RWPE1 (cell line): ENCODE measurements around the gene SHBG.

ENCODE experiments used
- CTCF ChIA-PET: fragments of 350-600 bp; sonication (Branson Sonifier 250); formaldehyde crosslinking; extraction: SDS; loops from one replicate; lab custom pipeline; 2021; lab: Yijun Ruan, JAX
- POLR2A ChIA-PET: fragments of 400-600 bp; formaldehyde crosslinking; extraction: SDS; loops from one replicate; lab custom pipeline; 2020; ENCODE audit warnings: antibody characterized with exemption; ENCODE audit not compliant: low non-redundant PET; lab: Yijun Ruan, JAX
- DNase-seq: peaks from one replicate; pipeline ENCODE4 v3.0.0; 2012; ENCODE audit warnings: low spot score
- H3K27ac ChIP-seq: fragments of 450-650 bp; 2 replicates; pipeline ENCODE4 v1.5.1; 2017
- CTCF ChIP-seq: fragments of 450-650 bp; conservative IDR thresholded peaks from 2 replicates; pipeline ENCODE4 v1.5.1; 2017; ENCODE audit warnings: low read depth, mild to moderate bottlenecking

Gene SHBG

GRCh38 chr17:7677388-7678067 lies 47.6 kb downstream of the SHBG start:
- 0 out of 2 replicates have a peak overlapping the region, but pooled peaks have one; percentile 5 for H3K27ac ChIP-seq
- TF ChIP-seq CTCF: no peak
- ChIA-PET CTCF (interaction anchor here (1.2 kb wide), 1 partner anchor 45 kb away, joined by 3 read pairs; no protein-coding TSS in a partner anchor), POLR2A (interaction anchor here (1.1 kb wide), 1 partner anchor 10 kb away, joined by 3 read pairs; the partner anchor contains the start of gene TP53)
- no peak for DNase-seq
